ENCODE results near the gene OR5M8.

GRCh38 chr11:56491270-56491669 lies at the start of gene OR5M8:
- TF ChIP-seq, protein P1, sequence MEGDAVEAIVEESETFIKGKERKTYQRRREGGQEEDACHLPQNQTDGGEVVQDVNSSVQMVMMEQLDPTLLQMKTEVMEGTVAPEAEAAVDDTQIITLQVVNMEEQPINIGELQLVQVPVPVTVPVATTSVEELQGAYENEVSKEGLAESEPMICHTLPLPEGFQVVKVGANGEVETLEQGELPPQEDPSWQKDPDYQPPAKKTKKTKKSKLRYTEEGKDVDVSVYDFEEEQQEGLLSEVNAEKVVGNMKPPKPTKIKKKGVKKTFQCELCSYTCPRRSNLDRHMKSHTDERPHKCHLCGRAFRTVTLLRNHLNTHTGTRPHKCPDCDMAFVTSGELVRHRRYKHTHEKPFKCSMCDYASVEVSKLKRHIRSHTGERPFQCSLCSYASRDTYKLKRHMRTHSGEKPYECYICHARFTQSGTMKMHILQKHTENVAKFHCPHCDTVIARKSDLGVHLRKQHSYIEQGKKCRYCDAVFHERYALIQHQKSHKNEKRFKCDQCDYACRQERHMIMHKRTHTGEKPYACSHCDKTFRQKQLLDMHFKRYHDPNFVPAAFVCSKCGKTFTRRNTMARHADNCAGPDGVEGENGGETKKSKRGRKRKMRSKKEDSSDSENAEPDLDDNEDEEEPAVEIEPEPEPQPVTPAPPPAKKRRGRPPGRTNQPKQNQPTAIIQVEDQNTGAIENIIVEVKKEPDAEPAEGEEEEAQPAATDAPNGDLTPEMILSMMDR (IDR thresholded peaks at IDR 0.05), result no peak
- TF ChIP-seq POLR2A (IDR thresholded peaks at IDR 0.05) (no peak), EP300 (IDR thresholded peaks at IDR 0.05) (no peak), POLR2AphosphoS5 (IDR thresholded peaks at IDR 0.05) (no peak)

Data from suprapubic skin (tissue), 4 donors.